IPS-20b (cell line): ENCODE results near the gene HPN.

ENCODE experiments used
- H3K27ac ChIP-seq: one replicate; pipeline ENCODE4 v1.5.1; 2013; ENCODE audit warnings: low read length
- H3K27me3 ChIP-seq: 2 replicates; pipeline ENCODE4 v1.6.1; 2013; ENCODE audit warnings: mild to moderate bottlenecking, low read length, inconsistent platforms; ENCODE audit not compliant: insufficient read depth
- H3K36me3 ChIP-seq: 2 replicates; pipeline ENCODE4 v1.6.1; 2013; ENCODE audit warnings: low read depth, mild to moderate bottlenecking, inconsistent platforms, low read length, moderate library complexity; ENCODE audit not compliant: insufficient read depth
- H3K4me1 ChIP-seq: 2 replicates; pipeline ENCODE4 v1.6.1; 2013; ENCODE audit warnings: mild to moderate bottlenecking, control low read depth, inconsistent platforms, low read length, moderate library complexity; ENCODE audit not compliant: insufficient read depth
- H3K4me3 ChIP-seq: 2 replicates; pipeline ENCODE4 v1.5.1; 2013; ENCODE audit warnings: mild to moderate bottlenecking, low read length, inconsistent platforms
- H3K9ac ChIP-seq: 2 replicates; pipeline ENCODE4 v1.6.1; 2013; ENCODE audit warnings: low read depth, mild to moderate bottlenecking, inconsistent platforms, low read length, moderate library complexity
- H3K9me3 ChIP-seq: 2 replicates; pipeline ENCODE4 v1.6.1; 2013; ENCODE audit warnings: mild to moderate bottlenecking, low read depth, low read length, inconsistent platforms; ENCODE audit not compliant: insufficient read depth

The HPN gene

GRCh38 chr19:35060160-35060855 lies 18.8 kb downstream of the HPN start:
- Histone ChIP-seq H3K9me3 (no peaks in the 10 kb centered on the region), H3K4me3 (no peak overlapping the region), H3K4me1 (peaks cover 6% of the 10 kb centered on the region; the same call in 1 of the 2 replicates), H3K36me3 (no peaks in the 10 kb centered on the region), H3K27ac (no peak overlapping the region), H3K9ac (no peak overlapping the region), H3K27me3 (peaks cover 9% of the 10 kb centered on the region; the same call in 1 of the 2 replicates)

GRCh38 chr19:35061583-35062373 lies 20.3 kb downstream of the HPN start:
- Histone ChIP-seq H3K9ac (no peak overlapping the region), H3K36me3 (no peaks in the 10 kb centered on the region), H3K9me3 (no peaks in the 10 kb centered on the region), H3K27me3 (peaks cover 9% of the 10 kb centered on the region; the same call in 1 of the 2 replicates), H3K4me3 (no peak overlapping the region), H3K27ac (no peak overlapping the region), H3K4me1 (no peaks in the 10 kb centered on the region; the same call in 1 of the 2 replicates)

DNA sequence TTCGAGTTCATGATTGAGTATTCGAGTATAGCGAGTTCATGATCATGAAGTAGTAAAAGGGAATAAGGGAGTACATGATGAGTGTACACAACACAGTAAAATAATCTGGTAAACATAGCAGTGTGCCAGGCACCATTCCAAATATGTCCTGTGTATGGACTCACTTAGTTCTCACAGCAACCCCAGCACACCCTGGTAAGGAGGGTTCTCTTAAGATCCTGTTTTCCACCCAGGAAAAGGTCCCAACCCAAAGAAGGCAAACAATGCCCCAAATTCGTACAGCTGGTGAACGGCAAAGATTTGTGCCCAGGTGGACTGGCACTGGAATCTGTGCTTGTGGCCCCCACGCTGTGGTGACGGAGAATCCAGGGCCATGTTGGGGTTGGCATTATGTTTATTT lies 21.4 kb downstream of the HPN start:
- no peaks in the 10 kb centered on the region; the same call in 1 of the 2 replicates for H3K4me1 ChIP-seq
- H3K27me3 ChIP-seq: peaks cover 9% of the 10 kb centered on the region; the same call in 1 of the 2 replicates
- no peak overlapping the region for H3K9ac ChIP-seq
- H3K9me3 ChIP-seq: no peaks in the 10 kb centered on the region
- no peak overlapping the region for H3K4me3 ChIP-seq
- H3K36me3 ChIP-seq: no peaks in the 10 kb centered on the region
- no peak overlapping the region for H3K27ac ChIP-seq

DNA sequence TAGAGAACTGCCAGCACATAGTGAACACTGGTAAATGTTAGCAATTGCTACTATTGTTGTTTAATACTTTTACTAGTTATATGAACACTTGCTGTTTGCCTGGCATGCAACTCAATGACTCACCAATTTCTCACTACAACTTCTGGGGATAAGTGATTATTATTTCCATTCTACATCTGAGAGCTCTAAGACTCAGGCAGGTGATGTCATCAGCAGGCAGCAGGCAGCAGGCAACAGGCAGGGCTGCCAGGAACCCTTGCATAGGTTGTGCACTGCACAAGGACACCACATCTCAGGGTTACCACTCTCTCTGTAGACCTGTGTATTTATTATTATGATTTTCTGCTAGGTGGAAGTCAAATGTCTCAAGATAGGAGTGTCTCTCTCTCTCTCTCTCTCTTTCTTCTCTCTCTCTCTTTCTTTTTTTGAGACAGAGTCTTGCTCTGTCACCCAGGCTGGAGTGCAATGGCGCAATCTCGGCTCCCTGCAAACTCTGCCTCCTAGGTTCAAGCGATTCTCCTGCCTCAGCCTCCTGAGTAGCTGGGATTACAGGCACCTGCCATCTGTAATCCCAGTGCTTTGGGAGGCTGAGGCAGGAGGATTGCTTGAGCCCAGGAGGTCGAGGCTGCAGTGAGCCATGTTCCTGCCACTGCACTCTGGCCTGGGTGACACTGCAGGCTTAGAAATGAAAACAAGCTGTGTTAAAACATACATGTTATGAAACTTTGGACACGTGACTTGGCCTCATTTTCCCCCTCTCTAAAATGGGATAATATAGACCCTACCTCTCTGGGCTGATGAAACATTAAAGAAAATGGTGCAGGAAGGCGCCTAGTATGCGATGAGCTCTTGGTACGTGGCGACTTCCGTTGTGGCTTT lies 22.7 kb downstream of the HPN start:
- no peaks in the 10 kb centered on the region for H3K9me3 ChIP-seq
- peaks cover 9% of the 10 kb centered on the region; the same call in 1 of the 2 replicates for H3K27me3 ChIP-seq
- H3K4me3 ChIP-seq: no peak overlapping the region
- H3K4me1 ChIP-seq: peaks cover 10% of the 10 kb centered on the region; the same call in 1 of the 2 replicates
- H3K36me3 ChIP-seq: no peaks in the 10 kb centered on the region
- no peak overlapping the region for H3K9ac ChIP-seq
- H3K27ac ChIP-seq: no peak overlapping the region

GRCh38 chr19:35065574-35065973 lies 24.1 kb downstream of the HPN start:
- Histone ChIP-seq H3K36me3 (no peaks in the 10 kb centered on the region), H3K27me3 (peaks cover 9% of the 10 kb centered on the region; the same call in 1 of the 2 replicates), H3K4me1 (peaks cover 14% of the 10 kb centered on the region; the same call in 1 of the 2 replicates), H3K9me3 (peaks cover 1% of the 10 kb centered on the region; the same call in 1 of the 2 replicates), H3K27ac (no peak overlapping the region), H3K4me3 (no peak overlapping the region), H3K9ac (no peak overlapping the region)

- Histone ChIP-seq H3K27ac (no peak overlapping the region), H3K4me1 (peaks cover 14% of the 10 kb centered on the region; the same call in 1 of the 2 replicates), H3K4me3 (no peak overlapping the region), H3K9me3 (peaks cover 3% of the 10 kb centered on the region; the same call in 1 of the 2 replicates), H3K27me3 (peaks cover 9% of the 10 kb centered on the region; the same call in 1 of the 2 replicates), H3K36me3 (no peaks in the 10 kb centered on the region), H3K9ac (no peak overlapping the region; the same call in 1 of the 2 replicates)
Measured at GRCh38 chr19:35066121-35066520, 24.6 kb downstream of the HPN start.

DNA sequence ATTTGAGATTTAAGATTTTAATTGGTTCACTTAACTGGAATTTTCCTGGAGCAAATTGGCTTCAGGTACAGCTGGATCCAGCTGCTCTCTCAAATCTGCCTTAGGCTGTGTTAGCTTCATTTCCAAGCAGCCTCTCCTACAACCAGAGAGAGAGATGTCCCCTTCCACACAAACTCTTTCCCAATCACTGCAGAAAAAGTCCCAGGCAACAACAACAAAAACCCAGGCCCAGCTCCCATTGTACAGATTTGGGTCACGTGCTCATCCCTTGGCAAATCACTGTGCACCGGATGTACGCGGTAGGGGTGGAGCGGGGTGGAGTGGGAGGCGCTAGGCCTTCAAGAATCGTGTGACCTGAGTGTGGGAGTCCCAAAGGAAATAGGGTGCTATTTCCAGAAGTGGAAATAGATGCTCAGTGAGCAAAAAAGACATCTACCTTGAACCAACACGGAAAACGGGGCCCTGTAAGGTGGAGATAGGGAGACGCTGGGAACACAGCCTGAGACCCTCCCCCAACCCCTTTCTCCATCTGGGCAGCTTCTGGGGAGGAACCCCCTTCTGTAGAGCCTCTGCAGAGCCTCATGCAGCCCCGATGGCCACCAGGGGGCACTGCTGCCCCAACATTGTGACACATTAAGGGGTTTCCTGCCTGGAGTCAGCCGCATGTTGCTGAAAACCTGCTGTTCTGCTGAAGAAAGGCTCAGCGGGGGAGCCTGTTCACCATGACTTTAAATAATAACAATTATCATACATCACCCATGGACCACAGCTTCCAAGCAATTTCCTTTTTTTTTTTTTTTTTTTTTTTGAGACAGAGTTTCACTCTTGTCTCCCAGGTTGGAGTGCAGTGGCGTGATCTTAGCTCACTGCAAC lies 25.4 kb downstream of the HPN start:
- Histone ChIP-seq H3K9ac (peak overlapping the region; percentile 23; the same call in 1 of the 2 replicates), H3K9me3 (peaks cover 3% of the 10 kb centered on the region; the same call in 1 of the 2 replicates), H3K27ac (peak overlapping the region; percentile 31), H3K36me3 (no peaks in the 10 kb centered on the region), H3K4me3 (peak overlapping the region; percentile 48; the same call in 1 of the 2 replicates), H3K4me1 (peaks cover 14% of the 10 kb centered on the region; the same call in 1 of the 2 replicates), H3K27me3 (peaks cover 9% of the 10 kb centered on the region; the same call in 1 of the 2 replicates)

DNA sequence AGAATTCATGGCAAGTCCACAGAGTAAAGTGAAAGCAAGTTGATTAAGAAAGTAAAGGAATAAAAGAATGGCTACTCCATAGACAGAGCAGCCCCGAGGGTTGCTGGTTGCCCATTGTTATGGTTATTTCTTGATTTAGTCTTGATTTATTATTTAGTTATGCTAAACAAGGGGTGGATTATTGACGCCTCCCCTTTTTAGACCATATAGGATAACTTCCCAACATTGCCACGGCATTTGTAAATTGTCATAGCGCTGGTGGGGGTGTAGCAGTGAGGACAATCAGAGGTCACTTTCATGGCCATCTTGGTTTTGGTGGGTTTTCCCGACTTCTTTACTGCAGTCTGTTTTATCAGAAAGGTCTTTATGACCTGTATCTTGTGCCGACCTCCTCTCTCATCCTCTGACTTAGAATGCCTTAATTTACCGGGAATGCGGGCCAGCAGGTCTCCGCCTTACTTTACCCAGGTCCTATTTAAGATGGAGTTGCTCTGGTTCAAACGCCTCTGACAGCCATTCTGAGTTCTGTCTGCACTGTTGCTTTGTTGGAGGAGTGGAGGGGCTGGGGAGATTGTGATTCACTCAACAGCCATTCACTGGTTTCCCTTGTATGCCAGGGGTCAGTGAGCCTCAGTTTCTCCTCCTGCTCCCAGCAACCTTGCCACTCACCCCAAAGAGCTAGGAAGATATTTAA lies 27.6 kb downstream of the HPN start:
- no peaks in the 10 kb centered on the region for H3K36me3 ChIP-seq
- H3K27me3 ChIP-seq: no peaks in the 10 kb centered on the region; the same call in 1 of the 2 replicates
- peak overlapping the region; percentile 95 for H3K27ac ChIP-seq
- H3K4me1 ChIP-seq: peaks cover 14% of the 10 kb centered on the region; the same call in 1 of the 2 replicates
- peaks cover 3% of the 10 kb centered on the region; the same call in 1 of the 2 replicates for H3K9me3 ChIP-seq
- H3K9ac ChIP-seq: peak overlapping the region; percentile 83
- H3K4me3 ChIP-seq: peak overlapping the region; percentile 53; the same call in 1 of the 2 replicates

DNA sequence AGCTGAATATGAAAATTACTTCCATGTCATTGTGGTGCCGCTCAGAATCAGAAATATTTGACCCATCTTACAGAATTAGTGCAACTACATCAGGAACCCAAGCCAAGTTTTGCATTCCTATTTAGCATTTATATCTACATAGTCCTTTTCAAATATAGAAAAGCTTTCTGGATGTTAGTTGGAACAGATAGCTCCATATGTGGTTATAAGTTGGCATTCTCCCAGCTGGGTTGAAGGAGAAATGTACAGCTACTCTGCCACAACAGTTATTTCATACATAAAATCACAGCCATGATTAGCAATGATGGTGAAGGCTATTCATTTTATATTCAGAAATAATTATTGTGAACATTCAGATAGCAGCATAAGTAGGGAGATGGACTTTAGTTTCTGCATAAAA lies 28.2 kb downstream of the HPN start:
- Histone ChIP-seq H3K36me3 (no peaks in the 10 kb centered on the region), H3K9ac (no peak overlapping the region), H3K27ac (peak overlapping the region; percentile 95), H3K27me3 (no peaks in the 10 kb centered on the region), H3K9me3 (peaks cover 3% of the 10 kb centered on the region; the same call in 1 of the 2 replicates), H3K4me1 (peaks cover 14% of the 10 kb centered on the region; the same call in 1 of the 2 replicates), H3K4me3 (no peak overlapping the region)

GRCh38 chr19:35070471-35070870 lies 28.9 kb downstream of the HPN start:
- H3K9me3 ChIP-seq: peaks cover 3% of the 10 kb centered on the region; the same call in 1 of the 2 replicates

More at GRCh38 chr19:35070471-35070870, 28.9 kb downstream of the HPN start:
- no peaks in the 10 kb centered on the region for H3K36me3 ChIP-seq
- peaks cover 14% of the 10 kb centered on the region; the same call in 1 of the 2 replicates for H3K4me1 ChIP-seq
- no peaks in the 10 kb centered on the region for H3K27me3 ChIP-seq
- no peak overlapping the region for H3K9ac ChIP-seq
- no peak overlapping the region for H3K4me3 ChIP-seq
- no peak overlapping the region for H3K27ac ChIP-seq
